ENCODE measurements around the gene DEXI.
A peak's percentile ranks its signal among the peaks of the same experiment; 100 is the strongest.
"Not testable (repeated sequence)": the region's sequence is repeated elsewhere in the genome, so short reads cannot be mapped to it uniquely, and the experiment has no call there.

The DEXI gene

GRCh38 chr16:10967986-10968385 is 25.7 kb upstream of the DEXI start:
- Histone ChIP-seq H3K4me1 (ENCODE audit: control insufficient read depth, insufficient read depth, low read length) (peaks cover 2% of the 10 kb centered on the region), H3K27ac (ENCODE audit: extremely low read depth, low read depth, low read length) (no peak overlapping the region), H3K9me3 (ENCODE audit: control insufficient read depth, insufficient read depth, low read depth, low read length) (no peaks in the 10 kb centered on the region), H3K36me3 (ENCODE audit: control insufficient read depth in 2 of 2, insufficient read depth in 1 of 2, low read length in 2 of 2) (peaks cover 5 to 68% of the 10 kb centered on the region in 2 experiments; a peak in 2 of 3 replicates), H3K4me3 (ENCODE audit: low read depth, low read length) (no peak overlapping the region)
- POLR2A ChIA-PET = interaction anchor here (0.6 to 2.2 kb wide), 2 partner anchors 288 to 750 kb away, joined by 7 to 8 read pairs; partner anchors contain the start of gene SOCS1
- CTCF ChIA-PET = interaction anchor here (0.9 to 8.2 kb wide), 3 partner anchors 14 to 404 kb away, joined by 3 to 58 read pairs (median 12); partner anchors contain the start of gene SOCS1
- TF ChIP-seq ZNF558 (tag by site-specific recombination; IDR thresholded peaks at IDR 0.05) (no peak), ZNF350 (tag by site-specific recombination; IDR thresholded peaks at IDR 0.05) (no peak)

- H3K27ac ChIP-seq (ENCODE audit: extremely low read depth, low read depth, low read length); H3K4me1 ChIP-seq (ENCODE audit: control insufficient read depth, insufficient read depth, low read length); H3K9me3 ChIP-seq (ENCODE audit: control insufficient read depth, insufficient read depth, low read depth, low read length); H3K4me3 ChIP-seq (ENCODE audit: low read depth, low read length); POLR2A ChIA-PET: not testable (repeated sequence)
- CTCF ChIA-PET = interaction anchor here (0.5 to 8.2 kb wide), 5 partner anchors 12 to 1030 kb away, joined by 3 to 58 read pairs (median 4); partner anchors contain the start of gene SOCS1
- peaks cover 5 to 69% of the 10 kb centered on the region in 2 experiments; a peak in 2 of 3 replicates for H3K36me3 ChIP-seq (ENCODE audit: control insufficient read depth in 2 of 2, insufficient read depth in 1 of 2, low read length in 2 of 2)
Measured at GRCh38 chr16:10966559-10966958, 24.3 kb upstream of the DEXI start.

- TF ChIP-seq ZNF398 (tag by site-specific recombination; IDR thresholded peaks at IDR 0.05) = no peak
- CTCF ChIA-PET = interaction anchor here (0.5 to 8.2 kb wide), 8 partner anchors 12 to 1030 kb away, joined by 3 to 58 read pairs (median 4); partner anchors contain the start of gene SOCS1
Measured at GRCh38 chr16:10966129-10966528, 23.9 kb upstream of the DEXI start.

GRCh38 chr16:10965440-10966061 is 23.3 kb upstream of the DEXI start:
- Histone ChIP-seq H3K9me3 (ENCODE audit: control insufficient read depth, insufficient read depth, low read depth, low read length) (no peaks in the 10 kb centered on the region), H3K4me1 (ENCODE audit: control insufficient read depth, insufficient read depth, low read length) (no peaks in the 10 kb centered on the region), H3K36me3 (ENCODE audit: control insufficient read depth in 2 of 2, insufficient read depth in 1 of 2, low read length in 2 of 2) (peaks cover 3 to 63% of the 10 kb centered on the region in 2 experiments; a peak in 2 of 3 replicates), H3K27ac (ENCODE audit: extremely low read depth, low read depth, low read length) (no peak overlapping the region), H3K4me3 (ENCODE audit: low read depth, low read length) (no peak overlapping the region)
- TF ChIP-seq MYNN (tag by site-specific recombination; IDR thresholded peaks at IDR 0.05; ENCODE audit: borderline replicate concordance) (no peak), ZNF639 (tag by site-specific recombination; IDR thresholded peaks at IDR 0.05) (no peak), SCRT2 (tag by site-specific recombination; IDR thresholded peaks at IDR 0.05) (peak; percentile 90), TSHZ1 (tag by site-specific recombination; IDR thresholded peaks at IDR 0.05; ENCODE audit: borderline replicate concordance) (no peak), ZIC2 (tag by site-specific recombination; IDR thresholded peaks at IDR 0.05) (peak; percentile 97), ZSCAN23 (tag by site-specific recombination; IDR thresholded peaks at IDR 0.05) (no peak), ZNF830 (tag by site-specific recombination; IDR thresholded peaks at IDR 0.05; ENCODE audit: low read depth) (no peak), GLIS1 (tag by site-specific recombination; IDR thresholded peaks at IDR 0.05) (peak; percentile 63)
- CTCF ChIA-PET = interaction anchor here (0.6 to 8.2 kb wide), 13 partner anchors 11 to 682 kb away, joined by 3 to 72 read pairs (median 4); partner anchors contain the start of gene SOCS1
- POLR2A ChIA-PET = interaction anchor here (3.1 kb wide), 1 partner anchor 290 kb away, joined by 13 read pairs; the partner anchor contains the start of gene SOCS1

More at GRCh38 chr16:10966129-10966528, 23.9 kb upstream of the DEXI start:
- Histone ChIP-seq H3K9me3 (ENCODE audit: control insufficient read depth, insufficient read depth, low read depth, low read length) (no peaks in the 10 kb centered on the region), H3K4me3 (ENCODE audit: low read depth, low read length) (no peak overlapping the region), H3K27ac (ENCODE audit: extremely low read depth, low read depth, low read length) (no peak overlapping the region), H3K36me3 (ENCODE audit: control insufficient read depth in 2 of 2, insufficient read depth in 1 of 2, low read length in 2 of 2) (peaks cover 5 to 69% of the 10 kb centered on the region in 2 experiments; a peak in 2 of 3 replicates), H3K4me1 (ENCODE audit: control insufficient read depth, insufficient read depth, low read length) (no peaks in the 10 kb centered on the region)
- POLR2A ChIA-PET = interaction anchor here (3.1 kb wide), 1 partner anchor 290 kb away, joined by 13 read pairs; the partner anchor contains the start of gene SOCS1

Measured in HEK293 (cell line).